Transverse colon (tissue), 4 donors: ENCODE results near the gene GPBAR1.
A peak's percentile ranks its signal among the peaks of the same experiment; 100 is the strongest.

Source experiments
- POLR2AphosphoS5 ChIP-seq, 3 donors: sonication (generic); formaldehyde crosslinking; IDR thresholded peaks; one replicate each; pipeline ENCODE4 v1.6.1; 2016; ENCODE audit warnings: antibody characterized with exemption in 3 of 3
- TF ChIP-seq, protein P1 (sequence below), 5 experiments: fragments of 200-600 bp in 3 of 5; fragments of 450-650 bp in 2 of 5; sonication (generic) in 3 of 5; IDR thresholded peaks; 1 replicate in 2 of 5; 2 replicates in 3 of 5; pipeline ENCODE4 v1.5.1; 2016 to 2017; ENCODE audit warnings: antibody characterized with exemption in 5 of 5, inconsistent platforms in 3 of 5, mild to moderate bottlenecking in 2 of 5, moderate library complexity in 1 of 5

DNA sequence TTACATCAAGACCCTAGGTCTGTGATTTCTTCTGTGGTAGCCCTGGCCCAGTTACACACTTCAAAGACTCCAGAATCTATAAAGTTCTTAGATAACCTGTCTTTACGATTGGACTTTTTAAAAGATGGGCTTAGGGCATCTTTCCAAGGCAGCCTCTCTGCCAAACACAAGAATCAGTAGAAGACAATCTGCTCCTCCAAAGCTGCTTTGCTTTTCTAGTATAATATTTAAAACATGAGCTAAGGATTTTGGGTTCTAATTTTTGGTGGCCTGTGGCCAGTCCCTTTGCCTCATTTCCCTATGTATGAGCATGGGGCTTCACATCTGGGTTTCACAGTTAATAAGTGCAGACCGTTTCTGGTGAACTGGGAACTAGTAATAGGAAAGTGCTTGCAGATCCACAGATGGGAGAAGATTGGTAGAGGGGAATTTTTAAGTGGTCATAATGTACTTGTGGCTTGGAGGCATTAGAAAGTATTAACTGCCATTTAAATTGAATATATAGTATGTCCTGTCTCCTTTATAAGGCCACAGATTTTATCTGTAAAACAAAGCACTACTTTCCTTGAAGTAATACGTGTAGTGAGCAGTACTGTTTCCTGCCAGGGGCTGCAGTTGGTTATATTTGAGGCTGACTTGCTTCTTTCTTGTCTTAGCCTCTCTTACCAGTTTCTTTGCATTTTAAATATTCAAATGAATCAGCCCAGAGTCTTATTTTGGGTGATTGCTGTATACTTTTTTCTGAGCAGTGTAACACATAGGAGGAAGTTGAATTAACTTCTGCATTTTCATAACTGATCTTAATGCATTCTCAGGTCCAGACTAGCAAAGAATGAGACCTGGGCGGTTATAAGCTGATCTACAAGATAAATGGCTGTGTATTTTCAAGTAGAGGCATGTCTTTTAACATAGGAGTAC, 42.3 kb upstream of the GPBAR1 start:
- TF ChIP-seq, protein P1, sequence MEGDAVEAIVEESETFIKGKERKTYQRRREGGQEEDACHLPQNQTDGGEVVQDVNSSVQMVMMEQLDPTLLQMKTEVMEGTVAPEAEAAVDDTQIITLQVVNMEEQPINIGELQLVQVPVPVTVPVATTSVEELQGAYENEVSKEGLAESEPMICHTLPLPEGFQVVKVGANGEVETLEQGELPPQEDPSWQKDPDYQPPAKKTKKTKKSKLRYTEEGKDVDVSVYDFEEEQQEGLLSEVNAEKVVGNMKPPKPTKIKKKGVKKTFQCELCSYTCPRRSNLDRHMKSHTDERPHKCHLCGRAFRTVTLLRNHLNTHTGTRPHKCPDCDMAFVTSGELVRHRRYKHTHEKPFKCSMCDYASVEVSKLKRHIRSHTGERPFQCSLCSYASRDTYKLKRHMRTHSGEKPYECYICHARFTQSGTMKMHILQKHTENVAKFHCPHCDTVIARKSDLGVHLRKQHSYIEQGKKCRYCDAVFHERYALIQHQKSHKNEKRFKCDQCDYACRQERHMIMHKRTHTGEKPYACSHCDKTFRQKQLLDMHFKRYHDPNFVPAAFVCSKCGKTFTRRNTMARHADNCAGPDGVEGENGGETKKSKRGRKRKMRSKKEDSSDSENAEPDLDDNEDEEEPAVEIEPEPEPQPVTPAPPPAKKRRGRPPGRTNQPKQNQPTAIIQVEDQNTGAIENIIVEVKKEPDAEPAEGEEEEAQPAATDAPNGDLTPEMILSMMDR (IDR thresholded peaks at IDR 0.05) = no peak
- peak in 1 of 3 donors; percentile 24 for TF ChIP-seq POLR2AphosphoS5 (IDR thresholded peaks at IDR 0.05)
